Measurements from ENCODE around the gene BEST2. TPM values are rescaled to one million over a fixed set of nuclear protein-coding genes. Genes with fewer than 3 reads are reported as not detected.

Gene BEST2
- total and polyA plus RNA-seq, 4 donors: 2.5 TPM; not detected in 3

DNA sequence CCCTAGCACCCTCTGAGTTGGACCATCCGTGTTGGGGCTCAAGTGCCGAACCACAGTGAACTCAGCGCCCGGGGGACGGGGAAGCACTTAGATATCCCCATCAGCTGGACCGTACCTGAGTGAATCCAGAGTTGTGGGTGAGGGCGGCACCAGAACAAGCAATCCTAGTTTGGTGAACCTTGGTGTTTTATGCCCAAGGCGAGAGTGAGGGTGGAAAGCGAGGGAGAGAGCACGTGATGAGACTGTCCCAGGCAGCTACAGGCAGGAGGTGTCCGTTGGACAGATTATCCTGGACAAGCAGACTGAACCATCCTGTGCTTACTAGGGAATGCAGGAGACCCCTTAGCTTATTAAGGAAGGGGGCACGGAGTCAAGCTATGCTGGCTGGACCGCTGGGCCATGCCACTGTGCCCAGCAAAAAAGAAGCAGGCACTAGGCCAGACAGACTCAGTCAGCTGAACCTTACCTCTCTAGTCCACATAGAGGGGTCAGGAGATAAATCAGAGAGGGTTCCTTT, 13.7 kb upstream of the BEST2 start:
- H3K4me3 ChIP-seq (ENCODE audit: low read length in 2 of 2): peak overlapping the region; percentile 43 to 73
- no peaks in the 10 kb centered on the region for H3K36me3 ChIP-seq (ENCODE audit: control insufficient read depth in 1 of 2, insufficient read depth in 2 of 2, low read length in 1 of 2)
- DNase-seq (no peak), ATAC-seq (ENCODE audit: low FRiP score) (no peak)
- peaks cover 0 to 3% of the 10 kb centered on the region in 2 donors for H3K4me1 ChIP-seq (ENCODE audit: control insufficient read depth in 1 of 2, insufficient read depth in 2 of 2, low read length in 2 of 2)
- intact Hi-C loops (cut with DNase I): no loop called here
- H3K27ac ChIP-seq (ENCODE audit: low read depth in 1 of 2, low read length in 2 of 2): no peak overlapping the region
- H3K27me3 ChIP-seq (ENCODE audit: control insufficient read depth in 1 of 2, insufficient read depth in 2 of 2, low read length in 1 of 2): no peaks in the 10 kb centered on the region
- WGBS, 2 donors: 11 to 13% methylated on average over 13 of the region's 13 CpGs
- H3K9me3 ChIP-seq (ENCODE audit: control insufficient read depth, low read length): no peaks in the 10 kb centered on the region

DNA sequence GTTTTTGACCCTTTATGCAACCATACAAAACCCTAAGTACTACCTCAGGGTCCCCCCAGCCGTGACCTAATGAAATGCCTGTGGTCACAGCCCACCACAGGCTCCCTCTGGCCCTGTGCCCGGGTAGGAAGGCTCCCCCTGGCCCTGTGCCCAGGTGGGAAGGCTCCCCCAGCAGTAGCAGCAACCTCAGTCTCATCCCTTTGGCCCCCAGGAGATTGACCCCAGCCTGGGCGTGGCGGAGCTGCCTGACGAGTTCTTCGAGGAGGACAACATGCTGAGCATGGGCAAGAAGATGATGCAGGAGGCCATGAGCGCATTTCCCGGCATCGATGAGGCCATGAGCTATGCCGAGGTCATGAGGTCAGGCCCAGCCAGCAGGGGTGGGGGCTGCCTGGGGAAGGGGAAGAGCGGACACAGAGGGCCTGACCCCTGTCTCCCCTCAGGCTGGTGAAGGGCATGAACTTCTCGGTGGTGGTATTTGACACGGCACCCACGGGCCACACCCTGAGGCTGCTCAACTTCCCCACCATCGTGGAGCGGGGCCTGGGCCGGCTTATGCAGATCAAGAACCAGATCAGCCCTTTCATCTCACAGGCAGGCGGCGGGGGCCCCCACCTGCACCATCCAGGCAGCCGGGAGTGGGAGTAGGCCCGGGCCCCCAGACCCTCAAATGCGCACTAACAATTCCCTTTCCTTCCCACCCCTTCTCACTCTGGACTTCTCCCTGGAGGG, 6.3 kb upstream of the BEST2 start:
- intact Hi-C loops (cut with DNase I): no loop called here
- H3K4me3 ChIP-seq (ENCODE audit: low read length in 2 of 2): no peak overlapping the region
- H3K4me1 ChIP-seq (ENCODE audit: control insufficient read depth in 1 of 2, insufficient read depth in 2 of 2, low read length in 2 of 2): no peaks in the 10 kb centered on the region
- H3K36me3 ChIP-seq (ENCODE audit: control insufficient read depth in 1 of 2, insufficient read depth in 2 of 2, low read length in 1 of 2): peaks cover 6 to 8% of the 10 kb centered on the region in 2 donors
- H3K27ac ChIP-seq (ENCODE audit: low read depth in 1 of 2, low read length in 2 of 2): no peak overlapping the region
- 81 to 82% methylated on average over 22 of the region's 22 CpGs for WGBS, 2 donors
- DNase-seq: no peak
- ATAC-seq (ENCODE audit: low FRiP score): no peak
- H3K9me3 ChIP-seq (ENCODE audit: control insufficient read depth, low read length): no peaks in the 10 kb centered on the region
- H3K27me3 ChIP-seq (ENCODE audit: control insufficient read depth in 1 of 2, insufficient read depth in 2 of 2, low read length in 1 of 2): no peaks in the 10 kb centered on the region

DNA sequence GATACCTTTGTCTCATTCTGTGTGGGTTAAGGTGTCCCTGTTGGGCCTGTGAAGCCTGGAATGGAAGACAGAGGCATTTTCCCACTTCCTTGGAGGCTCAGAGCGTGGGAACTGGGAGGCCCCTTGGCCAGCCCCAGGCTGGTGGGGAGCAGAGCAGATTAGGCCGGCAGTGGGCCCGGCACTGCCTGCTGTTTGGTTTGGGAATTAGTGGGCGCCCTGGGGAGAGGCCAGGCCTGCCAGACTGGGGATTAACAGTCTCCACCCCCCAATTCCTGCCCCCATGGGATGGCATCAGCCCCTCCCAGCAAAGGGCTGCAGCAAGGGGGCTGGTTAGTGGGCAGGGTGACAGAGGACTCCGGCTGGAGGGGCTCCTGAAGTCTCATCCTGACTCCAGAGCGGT, 3.1 kb upstream of the BEST2 start:
- peaks cover 6 to 8% of the 10 kb centered on the region in 2 donors for H3K36me3 ChIP-seq (ENCODE audit: control insufficient read depth in 1 of 2, insufficient read depth in 2 of 2, low read length in 1 of 2)
- ATAC-seq (ENCODE audit: low FRiP score) (no peak), DNase-seq (no peak)
- no peaks in the 10 kb centered on the region for H3K9me3 ChIP-seq (ENCODE audit: control insufficient read depth, low read length)
- H3K4me3 ChIP-seq (ENCODE audit: low read length in 2 of 2): no peak overlapping the region
- H3K27ac ChIP-seq (ENCODE audit: low read depth in 1 of 2, low read length in 2 of 2): no peak overlapping the region
- no peaks in the 10 kb centered on the region for H3K4me1 ChIP-seq (ENCODE audit: control insufficient read depth in 1 of 2, insufficient read depth in 2 of 2, low read length in 2 of 2)
- H3K27me3 ChIP-seq (ENCODE audit: control insufficient read depth in 1 of 2, insufficient read depth in 2 of 2, low read length in 1 of 2): no peaks in the 10 kb centered on the region
- intact Hi-C loops (cut with DNase I): no loop called here
- WGBS, 2 donors: 57 to 71% methylated on average over 6 of the region's 6 CpGs

DNA sequence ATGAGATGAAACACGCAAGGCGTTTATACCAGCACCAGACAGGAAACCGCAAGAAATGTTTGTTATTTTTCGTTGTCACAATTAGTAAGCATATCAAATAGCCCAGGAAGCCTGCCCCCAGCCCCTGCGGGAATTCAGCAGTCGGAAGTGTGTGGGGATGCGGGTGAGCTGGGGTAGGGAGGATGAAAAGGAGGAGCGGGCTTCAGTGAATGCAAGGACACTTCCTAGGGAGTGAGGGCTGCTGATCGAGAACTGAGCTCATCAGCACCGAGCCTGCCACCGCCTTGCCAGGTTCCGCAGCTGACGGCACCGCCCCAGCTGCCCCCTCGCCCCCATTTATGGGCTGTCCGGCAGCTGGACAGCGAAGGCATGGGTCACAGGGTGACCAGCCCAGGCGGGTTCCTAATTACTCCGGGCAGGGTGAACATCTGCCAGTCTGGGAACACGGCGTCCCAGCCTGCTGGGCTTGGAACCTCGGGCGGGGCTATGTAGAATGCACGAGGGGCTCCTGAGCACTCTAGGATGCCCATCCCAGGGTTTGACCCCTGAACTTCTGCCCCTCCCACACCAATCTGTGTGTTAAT, 1.6 kb upstream of the BEST2 start:
- no peaks in the 10 kb centered on the region for H3K4me1 ChIP-seq (ENCODE audit: control insufficient read depth in 1 of 2, insufficient read depth in 2 of 2, low read length in 2 of 2)
- no peaks in the 10 kb centered on the region for H3K27me3 ChIP-seq (ENCODE audit: control insufficient read depth in 1 of 2, insufficient read depth in 2 of 2, low read length in 1 of 2)
- 37 to 44% methylated on average over 22 to 24 of the region's 24 CpGs for WGBS, 2 donors
- peaks cover 6 to 8% of the 10 kb centered on the region in 2 donors for H3K36me3 ChIP-seq (ENCODE audit: control insufficient read depth in 1 of 2, insufficient read depth in 2 of 2, low read length in 1 of 2)
- no peak overlapping the region for H3K27ac ChIP-seq (ENCODE audit: low read depth in 1 of 2, low read length in 2 of 2)
- no peak overlapping the region for H3K4me3 ChIP-seq (ENCODE audit: low read length in 2 of 2)
- no peak for ATAC-seq (ENCODE audit: low FRiP score)
- intact Hi-C loops (cut with DNase I): no loop called here
- no peaks in the 10 kb centered on the region for H3K9me3 ChIP-seq (ENCODE audit: control insufficient read depth, low read length)
- no peak for DNase-seq

DNA sequence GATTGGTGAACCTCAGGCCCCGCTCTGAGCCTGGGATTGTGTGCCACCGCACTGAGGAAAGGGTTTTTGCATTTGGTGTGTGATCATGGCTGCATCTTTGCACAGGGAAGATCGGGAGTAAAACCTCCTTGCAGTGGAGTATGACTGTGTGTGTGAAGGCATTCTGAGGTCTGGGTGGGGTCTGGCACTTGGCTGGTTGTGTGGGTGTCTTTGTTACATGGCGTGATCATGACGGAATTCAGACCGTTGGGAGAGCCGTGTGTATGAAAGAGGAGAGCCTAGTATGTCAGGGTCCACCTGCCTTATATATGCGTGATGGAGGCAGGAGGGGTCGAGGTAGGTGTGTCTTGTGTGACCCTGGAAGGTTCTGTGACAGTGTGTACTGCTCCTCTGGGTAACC, 740 bp upstream of the BEST2 start:
- Histone ChIP-seq H3K36me3 (ENCODE audit: control insufficient read depth in 1 of 2, insufficient read depth in 2 of 2, low read length in 1 of 2) (peaks cover 3 to 5% of the 10 kb centered on the region in 2 donors), H3K27ac (ENCODE audit: low read depth in 1 of 2, low read length in 2 of 2) (no peak overlapping the region), H3K4me3 (ENCODE audit: low read length in 2 of 2) (no peak overlapping the region), H3K27me3 (ENCODE audit: control insufficient read depth in 1 of 2, insufficient read depth in 2 of 2, low read length in 1 of 2) (no peaks in the 10 kb centered on the region), H3K9me3 (ENCODE audit: control insufficient read depth, low read length) (no peaks in the 10 kb centered on the region), H3K4me1 (ENCODE audit: control insufficient read depth in 1 of 2, insufficient read depth in 2 of 2, low read length in 2 of 2) (no peaks in the 10 kb centered on the region)
- no peak for ATAC-seq (ENCODE audit: low FRiP score)
- WGBS, 2 donors: 66 to 70% methylated on average over 9 of the region's 9 CpGs
- DNase-seq: no peak
- intact Hi-C loops (cut with DNase I): no loop called here

DNA sequence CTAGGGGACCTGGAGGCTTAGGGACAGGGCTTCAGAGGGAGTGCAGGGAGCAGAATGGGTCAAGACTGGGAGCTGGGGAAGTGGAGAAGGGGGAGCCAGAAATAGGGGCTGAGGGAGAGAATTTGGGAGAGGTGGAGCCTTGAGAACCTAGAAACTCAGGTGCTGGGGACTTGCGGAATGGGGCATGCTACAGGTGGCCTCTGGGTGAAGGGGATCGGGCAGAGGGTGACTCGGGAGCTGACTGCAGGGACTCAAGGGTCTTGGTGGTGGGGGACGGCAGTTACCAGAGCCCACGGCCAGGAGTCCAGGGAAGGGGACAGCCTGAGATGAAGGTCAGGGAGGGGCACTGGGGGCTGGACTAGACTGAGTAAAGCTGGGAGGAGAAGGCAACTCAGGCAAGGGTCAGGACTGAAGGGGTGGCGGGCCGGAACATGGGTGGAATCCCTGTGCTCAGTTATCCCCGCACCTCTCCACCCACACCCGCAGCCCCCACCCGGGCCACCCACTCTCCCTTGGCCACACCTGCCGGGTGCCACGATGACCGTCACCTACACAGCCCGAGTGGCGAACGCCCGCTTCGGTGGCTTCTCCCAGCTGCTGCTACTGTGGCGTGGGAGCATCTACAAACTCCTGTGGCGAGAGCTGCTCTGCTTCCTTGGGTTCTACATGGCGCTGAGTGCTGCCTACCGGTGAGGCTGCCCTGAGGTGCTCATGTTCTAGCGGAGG, 628 bp downstream of the BEST2 start:
- Histone ChIP-seq H3K36me3 (ENCODE audit: control insufficient read depth in 1 of 2, insufficient read depth in 2 of 2, low read length in 1 of 2) (peaks cover 3 to 4% of the 10 kb centered on the region in 2 donors), H3K4me3 (ENCODE audit: low read length in 2 of 2) (no peak overlapping the region), H3K27ac (ENCODE audit: low read depth in 1 of 2, low read length in 2 of 2) (no peak overlapping the region), H3K9me3 (ENCODE audit: control insufficient read depth, low read length) (no peaks in the 10 kb centered on the region), H3K27me3 (ENCODE audit: control insufficient read depth in 1 of 2, insufficient read depth in 2 of 2, low read length in 1 of 2) (no peaks in the 10 kb centered on the region), H3K4me1 (ENCODE audit: control insufficient read depth in 1 of 2, insufficient read depth in 2 of 2, low read length in 2 of 2) (no peaks in the 10 kb centered on the region)
- WGBS, 2 donors: 81% methylated on average over 20 to 23 of the region's 23 CpGs
- intact Hi-C loops (cut with DNase I): no loop called here
- DNase-seq (no peak), ATAC-seq (ENCODE audit: low FRiP score) (no peak)

DNA sequence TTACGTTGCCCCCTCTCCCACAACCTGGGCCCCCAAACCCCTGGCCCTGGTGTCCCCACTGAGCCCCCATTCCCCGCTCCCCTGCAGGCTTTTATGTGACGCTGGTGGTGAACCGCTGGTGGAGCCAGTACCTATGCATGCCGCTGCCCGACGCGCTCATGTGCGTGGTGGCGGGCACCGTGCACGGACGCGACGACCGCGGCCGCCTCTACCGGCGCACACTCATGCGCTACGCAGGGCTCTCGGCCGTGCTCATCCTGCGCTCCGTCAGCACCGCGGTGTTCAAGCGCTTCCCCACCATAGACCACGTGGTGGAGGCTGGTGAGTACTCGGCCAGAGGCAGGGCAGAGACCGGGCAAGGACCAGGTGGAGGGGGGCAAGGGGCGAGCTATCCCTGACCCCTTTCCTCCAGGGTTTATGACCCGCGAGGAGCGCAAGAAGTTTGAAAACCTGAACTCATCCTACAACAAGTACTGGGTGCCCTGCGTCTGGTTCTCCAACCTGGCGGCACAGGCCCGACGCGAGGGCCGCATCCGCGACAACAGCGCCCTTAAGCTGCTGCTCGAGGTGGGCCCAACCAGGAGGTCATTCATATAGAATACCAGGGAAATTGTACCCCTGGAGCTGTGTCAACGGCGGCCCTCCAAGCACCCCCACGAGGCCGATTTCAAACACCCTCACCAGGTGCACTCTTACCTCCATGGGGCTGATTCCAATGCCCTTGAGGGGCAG, 3.0 kb downstream of the BEST2 start:
- Histone ChIP-seq H3K27me3 (ENCODE audit: control insufficient read depth in 1 of 2, insufficient read depth in 2 of 2, low read length in 1 of 2) (no peaks in the 10 kb centered on the region), H3K36me3 (ENCODE audit: control insufficient read depth in 1 of 2, insufficient read depth in 2 of 2, low read length in 1 of 2) (no peaks in the 10 kb centered on the region), H3K9me3 (ENCODE audit: control insufficient read depth, low read length) (no peaks in the 10 kb centered on the region), H3K4me1 (ENCODE audit: control insufficient read depth in 1 of 2, insufficient read depth in 2 of 2, low read length in 2 of 2) (no peaks in the 10 kb centered on the region), H3K27ac (ENCODE audit: low read depth in 1 of 2, low read length in 2 of 2) (no peak overlapping the region), H3K4me3 (ENCODE audit: low read length in 2 of 2) (no peak overlapping the region)
- no peak for ATAC-seq (ENCODE audit: low FRiP score)
- intact Hi-C loops (cut with DNase I): no loop called here
- DNase-seq: no peak
- WGBS, 2 donors: 67 to 68% methylated on average over 49 to 50 of the region's 50 CpGs

DNA sequence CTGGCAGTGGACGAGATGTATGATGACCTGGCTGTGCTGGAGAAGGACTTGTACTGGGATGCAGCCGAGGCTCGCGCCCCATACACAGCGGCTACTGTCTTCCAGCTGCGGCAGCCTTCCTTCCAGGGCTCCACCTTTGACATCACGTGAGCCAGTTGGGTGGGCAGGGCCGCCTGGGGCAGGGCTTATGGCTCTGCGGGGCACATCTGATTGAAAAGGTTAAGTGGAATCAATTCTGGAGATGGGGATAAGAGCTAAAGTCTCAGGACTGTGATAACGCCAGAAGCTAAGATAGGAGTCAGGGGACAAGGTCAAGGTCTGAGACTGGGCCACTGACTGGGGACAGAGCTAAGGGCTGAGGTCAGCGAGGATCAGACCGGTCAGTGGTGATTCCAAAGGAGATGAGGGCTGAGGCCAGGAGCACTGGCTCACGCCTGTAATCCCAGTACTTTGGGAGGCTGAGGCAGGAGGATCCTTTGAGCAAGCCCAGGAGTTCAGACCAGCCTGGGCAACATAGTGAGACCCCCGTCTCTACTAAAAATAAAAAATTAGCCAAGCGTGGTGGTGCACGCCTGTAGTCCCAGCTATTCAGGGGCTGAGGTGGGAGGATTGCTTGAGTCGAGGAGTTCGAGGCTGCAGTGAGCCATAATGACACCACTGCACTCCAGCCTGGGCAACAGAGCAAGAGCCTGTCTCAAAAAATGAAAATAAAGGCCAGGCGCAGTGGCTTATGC, 4.7 kb downstream of the BEST2 start:
- intact Hi-C loops (cut with DNase I): no loop called here
- DNase-seq: no peak
- H3K9me3 ChIP-seq (ENCODE audit: control insufficient read depth, low read length): no peaks in the 10 kb centered on the region
- no peaks in the 10 kb centered on the region for H3K4me1 ChIP-seq (ENCODE audit: control insufficient read depth in 1 of 2, insufficient read depth in 2 of 2, low read length in 2 of 2)
- 88% methylated on average over 19 of the region's 19 CpGs for WGBS, 2 donors
- no peak overlapping the region for H3K27ac ChIP-seq (ENCODE audit: low read depth in 1 of 2, low read length in 2 of 2)
- H3K4me3 ChIP-seq (ENCODE audit: low read length in 2 of 2): no peak overlapping the region
- no peaks in the 10 kb centered on the region for H3K27me3 ChIP-seq (ENCODE audit: control insufficient read depth in 1 of 2, insufficient read depth in 2 of 2, low read length in 1 of 2)
- H3K36me3 ChIP-seq (ENCODE audit: control insufficient read depth in 1 of 2, insufficient read depth in 2 of 2, low read length in 1 of 2): no peaks in the 10 kb centered on the region
- ATAC-seq (ENCODE audit: low FRiP score): no peak

Data from aorta (tissue), 5 donors.